Kidney (tissue), 14 donors: ENCODE results near the gene PXN. TPM values are rescaled to one million over a fixed set of nuclear protein-coding genes. Genes with fewer than 3 reads are reported as not detected.

ENCODE experiments used
- DNase-seq, 5 donors: peaks; one replicate each; pipeline ENCODE4 v3.0.0-alpha.2; 2013 to 2020
- FAIRE-seq: peaks from 2 replicates; lab custom pipeline; 2012; peaks lifted over from hg19 to GRCh38; lab: Jason Lieb, UNC
- H3K27ac ChIP-seq, 2 donors: one replicate each; pipeline ENCODE4 v1.7.0; 2013; ENCODE audit warnings: low read depth in 2 of 2, low read length in 2 of 2, inconsistent platforms in 1 of 2
- H3K27me3 ChIP-seq: one replicate; pipeline ENCODE4 v1.7.1; 2013; ENCODE audit warnings: low read length, inconsistent platforms; ENCODE audit not compliant: control insufficient read depth, insufficient read depth
- H3K36me3 ChIP-seq, 3 donors: one replicate each; pipeline versions ENCODE4 v1.7.0 to v1.7.1; 2013; ENCODE audit warnings: low read length in 3 of 3, control low read depth in 1 of 3, inconsistent platforms in 1 of 3; ENCODE audit not compliant: insufficient read depth in 3 of 3, control insufficient read depth in 2 of 3
- H3K4me1 ChIP-seq, 3 donors: one replicate each; pipeline versions ENCODE4 v1.7.0 to v1.7.1; 2013; ENCODE audit warnings: low read length in 3 of 3, inconsistent platforms in 1 of 3, low read depth in 1 of 3; ENCODE audit not compliant: control insufficient read depth in 2 of 3, insufficient read depth in 2 of 3
- H3K4me3 ChIP-seq, 3 donors: one replicate each; pipeline versions ENCODE4 v1.7.0 to v1.8.1; 2013; ENCODE audit warnings: low read length in 3 of 3, control low read depth in 1 of 3, inconsistent platforms in 1 of 3
- H3K9ac ChIP-seq, 3 donors: one replicate each; pipeline versions ENCODE4 v1.7.0 to v1.7.1; 2013; ENCODE audit warnings: low read length in 3 of 3, control low read depth in 1 of 3, inconsistent platforms in 1 of 3
- H3K9me3 ChIP-seq, 3 donors: one replicate each; pipeline versions ENCODE4 v1.7.0 to v1.7.1; 2013; ENCODE audit warnings: low read length in 3 of 3, control low read depth in 1 of 3, inconsistent platforms in 1 of 3; ENCODE audit not compliant: control insufficient read depth in 2 of 3, insufficient read depth in 1 of 3
- CTCF ChIP-seq: IDR thresholded peaks from 3 replicates; pipeline ENCODE4 v1.5.1; 2012; ENCODE audit warnings: mild to moderate bottlenecking, moderate library complexity, borderline replicate concordance; ENCODE audit not compliant: insufficient read depth; ENCODE audit errors: extremely low read depth
- intact Hi-C: fragments of 100-400 bp; cut with DNase I; formaldehyde crosslinking; loops from one replicate; pipeline ENCODE4 v1.11.1; 2022
- polyA plus RNA-seq: library from polyadenylated mRNA; stranded (reverse); fragments of 350-450 nt; fragmentation: Illumina TruSeq; extraction: RNeasy Lipid Tissue Mini Kit (QIAGEN cat#74804); gene quantifications from one replicate; pipeline ENCODE4 v1.2.3, GENCODE V29; 2014; ENCODE audit warnings: low read depth, low replicate concordance; ENCODE audit not compliant: insufficient read depth
- total RNA-seq: library from RNA; stranded (reverse); fragmentation: NEBNext Ultra II Directional; extraction: Animal tissue kit (Norgen Biotek cat#: 25700); gene quantifications from one replicate; pipeline ENCODE4 v1.2.1, GENCODE V29; 2021
- donor health status: control.
- donor health status: control.
- donor health status: control.
- donor health status: control.
- donor health status: control.
- donor health status: DM: yes; HTN: yes; CAD: no.
- donor health status: Normal renal cell carcinoma (clear cell type).

The PXN gene
- total and polyA plus RNA-seq, 2 donors from 2014 or later = 57.1 to 133 TPM

GRCh38 chr12:120292661-120293531 is 27.4 kb upstream of the PXN start, which contains the start of gene RNU4-1:
TSS of gene RNU4-1 (minus strand) at chr12:120293237.
- Histone ChIP-seq H3K27ac (peak within 1 kb of the TSS; percentile 100), H3K36me3 (no peaks in the 10 kb centered on the region), H3K9me3 (no peaks in the 10 kb centered on the region), H3K27me3 (no peaks in the 10 kb centered on the region), H3K4me3 (peak within 1 kb of the TSS; percentile 77 to 86 (median 82)), H3K9ac (peak within 1 kb of the TSS; percentile 76 to 98 (median 96)), H3K4me1 (peaks cover 0 to 7% (median 2%) of the 10 kb centered on the region in 3 donors)
- peak in 4 of 5 donors; percentile 85 to 96 (median 92) for DNase-seq
- peak; percentile 80 for FAIRE-seq
- TF ChIP-seq CTCF = no peak
- intact Hi-C loops = no loop called here

GRCh38 chr12:120292411-120292660 is 26.8 kb upstream of the PXN start:
- DNase-seq (no peak), FAIRE-seq (no peak)
- H3K4me3 ChIP-seq = peak overlapping the region; percentile 77 to 86 (median 82)
- H3K9me3 ChIP-seq = no peaks in the 10 kb centered on the region
- H3K27ac ChIP-seq = peak overlapping the region; percentile 100
- intact Hi-C loops = no loop called here
- H3K27me3 ChIP-seq = no peaks in the 10 kb centered on the region
- H3K36me3 ChIP-seq = no peaks in the 10 kb centered on the region
- peaks cover 0 to 7% (median 2%) of the 10 kb centered on the region in 3 donors for H3K4me1 ChIP-seq
- peak overlapping the region; percentile 76 to 98 (median 96) for H3K9ac ChIP-seq
- no peak for TF ChIP-seq CTCF

- Histone ChIP-seq H3K4me1 (peaks cover 0 to 7% (median 2%) of the 10 kb centered on the region in 3 donors), H3K36me3 (no peaks in the 10 kb centered on the region), H3K9ac (peak overlapping the region; percentile 7 to 98 (median 65)), H3K9me3 (no peaks in the 10 kb centered on the region), H3K4me3 (peak overlapping the region; percentile 9 to 77 (median 58)), H3K27me3 (no peaks in the 10 kb centered on the region), H3K27ac (peak overlapping the region; percentile 100)
- intact Hi-C loops = no loop called here
- TF ChIP-seq CTCF = no peak
- no peak for FAIRE-seq
- DNase-seq = peak in 4 of 5 donors; percentile 38 to 66 (median 56)
These were observed 25.2 kb upstream of the PXN start for GRCh38 chr12:120290609-120291305.
